Vagina (tissue), 2 donors: ENCODE data around the gene LY6G5C.

Experiments
- POLR2AphosphoS5 ChIP-seq, 2 donors: sonication (generic); formaldehyde crosslinking; IDR thresholded peaks; one replicate each; pipeline ENCODE4 v1.9.0; 2017; ENCODE audit warnings: antibody characterized with exemption in 2 of 2, mild to moderate bottlenecking in 2 of 2, low read depth in 1 of 2; ENCODE audit not compliant: insufficient read depth in 1 of 2
- TF ChIP-seq, protein P1 (sequence below), 3 experiments: fragments of 450-650 bp in 2 of 3; fragments of 200-600 bp in 1 of 3; sonication (generic) in 1 of 3; IDR thresholded peaks; one replicate each; pipeline ENCODE4 v1.5.1; 2017 to 2019; ENCODE audit warnings: antibody characterized with exemption in 3 of 3, mild to moderate bottlenecking in 2 of 3, moderate library complexity in 2 of 3

DNA sequence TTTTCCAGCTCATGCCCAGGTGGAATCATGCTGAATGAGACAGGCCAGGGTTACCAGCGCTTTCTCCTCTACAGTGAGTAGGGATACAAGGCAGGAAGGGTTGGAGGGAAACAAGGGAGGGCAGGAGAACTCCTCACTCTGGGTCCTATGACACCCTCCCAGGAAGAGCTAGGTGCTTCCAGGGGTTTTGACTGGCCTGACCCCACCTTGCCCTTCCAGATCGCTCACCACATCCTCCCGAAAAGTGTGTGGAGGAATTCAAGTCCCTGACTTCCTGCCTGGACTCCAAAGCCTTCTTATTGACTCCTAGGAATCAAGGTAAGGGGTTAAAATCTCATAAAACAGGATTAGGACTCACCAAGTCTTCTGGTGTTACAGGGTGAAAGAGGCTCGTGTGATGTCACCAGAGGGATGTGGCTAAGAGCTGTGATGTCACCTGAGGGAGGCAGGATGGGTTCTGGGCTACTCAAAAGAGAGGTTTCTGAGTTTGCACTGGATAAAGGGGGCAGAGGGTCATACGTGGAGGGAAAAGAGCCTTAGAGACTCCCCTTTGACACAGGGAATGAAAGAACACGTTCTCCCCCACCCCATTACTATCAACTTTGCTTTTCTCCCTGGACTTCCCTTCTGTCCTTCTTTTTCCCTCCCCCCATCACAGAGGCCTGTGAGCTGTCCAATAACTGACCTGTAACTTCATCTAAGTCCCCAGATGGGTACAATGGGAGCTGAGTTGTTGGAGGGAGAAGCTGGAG lies 23.3 kb downstream of the LY6G5C start:
- TF ChIP-seq POLR2AphosphoS5 (IDR thresholded peaks at IDR 0.05; ENCODE audit: insufficient read depth in 1 of 2, low read depth in 1 of 2): no peak
- TF ChIP-seq, protein P1, sequence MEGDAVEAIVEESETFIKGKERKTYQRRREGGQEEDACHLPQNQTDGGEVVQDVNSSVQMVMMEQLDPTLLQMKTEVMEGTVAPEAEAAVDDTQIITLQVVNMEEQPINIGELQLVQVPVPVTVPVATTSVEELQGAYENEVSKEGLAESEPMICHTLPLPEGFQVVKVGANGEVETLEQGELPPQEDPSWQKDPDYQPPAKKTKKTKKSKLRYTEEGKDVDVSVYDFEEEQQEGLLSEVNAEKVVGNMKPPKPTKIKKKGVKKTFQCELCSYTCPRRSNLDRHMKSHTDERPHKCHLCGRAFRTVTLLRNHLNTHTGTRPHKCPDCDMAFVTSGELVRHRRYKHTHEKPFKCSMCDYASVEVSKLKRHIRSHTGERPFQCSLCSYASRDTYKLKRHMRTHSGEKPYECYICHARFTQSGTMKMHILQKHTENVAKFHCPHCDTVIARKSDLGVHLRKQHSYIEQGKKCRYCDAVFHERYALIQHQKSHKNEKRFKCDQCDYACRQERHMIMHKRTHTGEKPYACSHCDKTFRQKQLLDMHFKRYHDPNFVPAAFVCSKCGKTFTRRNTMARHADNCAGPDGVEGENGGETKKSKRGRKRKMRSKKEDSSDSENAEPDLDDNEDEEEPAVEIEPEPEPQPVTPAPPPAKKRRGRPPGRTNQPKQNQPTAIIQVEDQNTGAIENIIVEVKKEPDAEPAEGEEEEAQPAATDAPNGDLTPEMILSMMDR (IDR thresholded peaks at IDR 0.05): no peak
